GDM1 (cell line): Measurements from ENCODE around the gene TOR1A.
A peak's percentile ranks its signal among the peaks of the same experiment; 100 is the strongest.

ENCODE experiments used
- DNase-seq: peaks from one replicate; lab custom pipeline; 2025; lab: John Stamatoyannopoulos, UW

Gene TOR1A

GRCh38 chr9:129852579-129852978 is 28.6 kb upstream of the TOR1A start:
- no peak for DNase-seq

- DNase-seq = no peak
Observed at GRCh38 chr9:129851821-129852220, 27.9 kb upstream of the TOR1A start.

- no peak for DNase-seq
Observed at GRCh38 chr9:129850821-129851550, 27.1 kb upstream of the TOR1A start.

GRCh38 chr9:129849901-129850300 is 26.0 kb upstream of the TOR1A start:
- no peak for DNase-seq

- no peak for DNase-seq
Observed at GRCh38 chr9:129848712-129849441, 24.9 kb upstream of the TOR1A start.

- DNase-seq = no peak
Observed at GRCh38 chr9:129845373-129845772, 21.4 kb upstream of the TOR1A start.

- no peak for DNase-seq
Observed at GRCh38 chr9:129841071-129841470, 17.1 kb upstream of the TOR1A start.

GRCh38 chr9:129840034-129840433 is 16.1 kb upstream of the TOR1A start:
- no peak for DNase-seq

- no peak for DNase-seq
Observed at GRCh38 chr9:129839324-129840023, 15.5 kb upstream of the TOR1A start.

- DNase-seq = peak; percentile 31
Observed at GRCh38 chr9:129838707-129839259, 14.8 kb upstream of the TOR1A start.

- peak; percentile 58 for DNase-seq
Observed at GRCh38 chr9:129836311-129837007, 12.5 kb upstream of the TOR1A start.

- DNase-seq = no peak
Observed at GRCh38 chr9:129835860-129836223, 11.9 kb upstream of the TOR1A start.

GRCh38 chr9:129835128-129835859 is 11.4 kb upstream of the TOR1A start, which contains the start of the genes C9orf78 and USP20:
C9orf78 (minus strand) TSS chr9:129835275; CDS start chr9:129835221, 54 bp downstream.
USP20 (plus strand) TSS chr9:129835458; CDS start chr9:129852556, 17,098 bp downstream.
- peak; percentile 96 for DNase-seq

- no peak for DNase-seq
Observed at GRCh38 chr9:129834489-129835127, 10.7 kb upstream of the TOR1A start.

GRCh38 chr9:129832982-129833381 is 9.0 kb upstream of the TOR1A start:
- no peak for DNase-seq

GRCh38 chr9:129828969-129829368 is 5.0 kb upstream of the TOR1A start:
- no peak for DNase-seq

GRCh38 chr9:129828051-129828450 is 4.1 kb upstream of the TOR1A start:
- DNase-seq = peak; percentile 83

GRCh38 chr9:129826759-129827158 is 2.8 kb upstream of the TOR1A start:
- no peak for DNase-seq

- no peak for DNase-seq
Observed at GRCh38 chr9:129826344-129826743, 2.4 kb upstream of the TOR1A start.

- no peak for DNase-seq
Observed at GRCh38 chr9:129823542-129823934, 398 bp downstream of the TOR1A start.
